ENCODE data around the gene TIGAR. TPM values are rescaled to one million over a fixed set of nuclear protein-coding genes. Genes with fewer than 3 reads are reported as not detected.
A peak's percentile ranks its signal among the peaks of the same experiment; 100 is the strongest.

TIGAR gene
- total RNA-seq, 2 experiments from 2014 or later, result 5.3 to 7.1 TPM

GRCh38 chr12:4278329-4279197 lies 42.5 kb upstream of the TIGAR start:
- H3K4me3 ChIP-seq (ENCODE audit: low read length), result no peak overlapping the region
- Mint-ChIP-seq H3K9me3 (no peaks in the 10 kb centered on the region), H3K27ac (peak overlapping the region; percentile 85), H3K4me1 (ENCODE audit: low read depth) (peaks cover 73% of the 10 kb centered on the region), H3K36me3 (ENCODE audit: low read depth) (peaks cover 88% of the 10 kb centered on the region), H3K27me3 (no peaks in the 10 kb centered on the region), H3K4me3 (peak overlapping the region; percentile 68)
- POLR2A ChIA-PET, result interaction anchor here (0.8 to 4.4 kb wide), 9 partner anchors 10 to 393 kb away, joined by 3 to 53 read pairs (median 7); no protein-coding TSS in a partner anchor
- H3K27me3 ChIP-seq (ENCODE audit: control insufficient read depth in 1 of 2, insufficient read depth in 2 of 2, low read length in 2 of 2), result no peaks in the 10 kb centered on the region
- peak overlapping the region in 1 of 2 donors; percentile 29 for H3K27ac ChIP-seq (ENCODE audit: low read depth in 1 of 2, low read length in 2 of 2)
- ATAC-seq (ENCODE audit: poor library complexity) (no peak), DNase-seq (peak in 2 of 14 experiments; percentile 56 to 57)
- TF ChIP-seq, protein P1, sequence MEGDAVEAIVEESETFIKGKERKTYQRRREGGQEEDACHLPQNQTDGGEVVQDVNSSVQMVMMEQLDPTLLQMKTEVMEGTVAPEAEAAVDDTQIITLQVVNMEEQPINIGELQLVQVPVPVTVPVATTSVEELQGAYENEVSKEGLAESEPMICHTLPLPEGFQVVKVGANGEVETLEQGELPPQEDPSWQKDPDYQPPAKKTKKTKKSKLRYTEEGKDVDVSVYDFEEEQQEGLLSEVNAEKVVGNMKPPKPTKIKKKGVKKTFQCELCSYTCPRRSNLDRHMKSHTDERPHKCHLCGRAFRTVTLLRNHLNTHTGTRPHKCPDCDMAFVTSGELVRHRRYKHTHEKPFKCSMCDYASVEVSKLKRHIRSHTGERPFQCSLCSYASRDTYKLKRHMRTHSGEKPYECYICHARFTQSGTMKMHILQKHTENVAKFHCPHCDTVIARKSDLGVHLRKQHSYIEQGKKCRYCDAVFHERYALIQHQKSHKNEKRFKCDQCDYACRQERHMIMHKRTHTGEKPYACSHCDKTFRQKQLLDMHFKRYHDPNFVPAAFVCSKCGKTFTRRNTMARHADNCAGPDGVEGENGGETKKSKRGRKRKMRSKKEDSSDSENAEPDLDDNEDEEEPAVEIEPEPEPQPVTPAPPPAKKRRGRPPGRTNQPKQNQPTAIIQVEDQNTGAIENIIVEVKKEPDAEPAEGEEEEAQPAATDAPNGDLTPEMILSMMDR (IDR thresholded peaks at IDR 0.05), result no peak
- H3K4me1 ChIP-seq (ENCODE audit: insufficient read depth, low read length), result peaks cover 80% of the 10 kb centered on the region
- intact Hi-C loops (cut with DNase I, micrococcal nuclease), result loop anchor here (2.0 to 10.0 kb wide), 5 partner anchors 136 to 621 kb away; no protein-coding TSS in a partner anchor
- no peaks in the 10 kb centered on the region for H3K9me3 ChIP-seq (ENCODE audit: control insufficient read depth in 1 of 2, insufficient read depth in 1 of 2, low read length in 2 of 2)
- H3K36me3 ChIP-seq (ENCODE audit: insufficient read depth, low read length), result peaks cover 78% of the 10 kb centered on the region
- CTCF ChIA-PET, result interaction anchor here (0.6 to 4.3 kb wide), 6 partner anchors 20 to 392 kb away, joined by 3 to 72 read pairs (median 6); no protein-coding TSS in a partner anchor

- H3K4me3 Mint-ChIP-seq, result peak overlapping the region; percentile 68
- intact Hi-C loops (cut with DNase I, micrococcal nuclease), result loop anchor here (2.0 to 10.0 kb wide), 5 partner anchors 137 to 622 kb away; no protein-coding TSS in a partner anchor
- Histone ChIP-seq H3K27ac (ENCODE audit: low read depth in 1 of 2, low read length in 2 of 2) (peak overlapping the region in 1 of 2 donors; percentile 29), H3K27me3 (ENCODE audit: control insufficient read depth in 1 of 2, insufficient read depth in 2 of 2, low read length in 2 of 2) (no peaks in the 10 kb centered on the region), H3K9me3 (ENCODE audit: control insufficient read depth in 1 of 2, insufficient read depth in 1 of 2, low read length in 2 of 2) (no peaks in the 10 kb centered on the region), H3K4me3 (ENCODE audit: low read length) (no peak overlapping the region), H3K36me3 (ENCODE audit: insufficient read depth, low read length) (peaks cover 85% of the 10 kb centered on the region), H3K4me1 (ENCODE audit: insufficient read depth, low read length) (peaks cover 86% of the 10 kb centered on the region)
- ChIA-PET POLR2A (interaction anchor here (0.9 to 4.3 kb wide), 4 partner anchors 14 to 394 kb away, joined by 3 to 53 read pairs (median 6); no protein-coding TSS in a partner anchor), CTCF (interaction anchor here (1.2 to 4.3 kb wide), 3 partner anchors 28 to 393 kb away, joined by 3 to 72 read pairs (median 3); no protein-coding TSS in a partner anchor)
- no peaks in the 10 kb centered on the region for H3K27me3 Mint-ChIP-seq
- H3K9me3 Mint-ChIP-seq, result no peaks in the 10 kb centered on the region
- peaks cover 95% of the 10 kb centered on the region for H3K36me3 Mint-ChIP-seq (ENCODE audit: low read depth)
- TF ChIP-seq, protein P1 (IDR thresholded peaks at IDR 0.05), result no peak
- peaks cover 79% of the 10 kb centered on the region for H3K4me1 Mint-ChIP-seq (ENCODE audit: low read depth)
- peak overlapping the region; percentile 85 for H3K27ac Mint-ChIP-seq
- no peak for DNase-seq
- no peak for ATAC-seq (ENCODE audit: poor library complexity)
Measured at GRCh38 chr12:4279198-4279690, 41.8 kb upstream of the TIGAR start.

- no peaks in the 10 kb centered on the region for H3K9me3 ChIP-seq (ENCODE audit: control insufficient read depth in 1 of 2, insufficient read depth in 1 of 2, low read length in 2 of 2)
- peak overlapping the region in 1 of 2 donors; percentile 18 for H3K27ac ChIP-seq (ENCODE audit: low read depth in 1 of 2, low read length in 2 of 2)
- Mint-ChIP-seq H3K4me3 (no peak overlapping the region), H3K27ac (peak overlapping the region; percentile 59), H3K36me3 (ENCODE audit: low read depth) (peaks cover 97% of the 10 kb centered on the region), H3K9me3 (no peaks in the 10 kb centered on the region), H3K27me3 (no peaks in the 10 kb centered on the region), H3K4me1 (ENCODE audit: low read depth) (peaks cover 92% of the 10 kb centered on the region)
- POLR2A ChIA-PET, result interaction anchor here (2.7 kb wide), 1 partner anchor 12 kb away, joined by 12 read pairs; no protein-coding TSS in a partner anchor
- no peak for DNase-seq
- peaks cover 97% of the 10 kb centered on the region for H3K36me3 ChIP-seq (ENCODE audit: insufficient read depth, low read length)
- ATAC-seq (ENCODE audit: poor library complexity), result no peak
- peaks cover 96% of the 10 kb centered on the region for H3K4me1 ChIP-seq (ENCODE audit: insufficient read depth, low read length)
- H3K27me3 ChIP-seq (ENCODE audit: control insufficient read depth in 1 of 2, insufficient read depth in 2 of 2, low read length in 2 of 2), result no peaks in the 10 kb centered on the region
- TF ChIP-seq, protein P1 (IDR thresholded peaks at IDR 0.05), result no peak
- H3K4me3 ChIP-seq (ENCODE audit: low read length), result no peak overlapping the region
- CTCF ChIA-PET, result interaction anchor here (1.2 kb wide), 1 partner anchor 137 kb away, joined by 3 read pairs; no protein-coding TSS in a partner anchor
- intact Hi-C loops (cut with DNase I, micrococcal nuclease), result no loop called here
Measured at GRCh38 chr12:4280351-4281163, 40.5 kb upstream of the TIGAR start.
